RWPE1 (cell line): Measurements from ENCODE around the gene SLC24A3.
A peak's percentile ranks its signal among the peaks of the same experiment; 100 is the strongest.

Source experiments
- CTCF ChIA-PET: fragments of 350-600 bp; sonication (Branson Sonifier 250); formaldehyde crosslinking; extraction: SDS; loops from one replicate; lab custom pipeline; 2021; lab: Yijun Ruan, JAX
- POLR2A ChIA-PET: fragments of 400-600 bp; formaldehyde crosslinking; extraction: SDS; loops from one replicate; lab custom pipeline; 2020; ENCODE audit warnings: antibody characterized with exemption; ENCODE audit not compliant: low non-redundant PET; lab: Yijun Ruan, JAX
- DNase-seq: peaks from one replicate; pipeline ENCODE4 v3.0.0; 2012; ENCODE audit warnings: low spot score
- H3K27ac ChIP-seq: fragments of 450-650 bp; 2 replicates; pipeline ENCODE4 v1.5.1; 2017
- CTCF ChIP-seq: fragments of 450-650 bp; conservative IDR thresholded peaks from 2 replicates; pipeline ENCODE4 v1.5.1; 2017; ENCODE audit warnings: low read depth, mild to moderate bottlenecking

Gene SLC24A3

GRCh38 chr20:19264191-19264590 lies 51.7 kb downstream of the SLC24A3 start:
- POLR2A ChIA-PET, result no interaction called here
- no peak overlapping the region for H3K27ac ChIP-seq
- DNase-seq, result no peak
- CTCF ChIA-PET, result interaction anchor here (0.5 to 0.6 kb wide), 3 partner anchors 31 to 967 kb away, joined by 3 to 7 read pairs (median 3); no protein-coding TSS in a partner anchor
- TF ChIP-seq CTCF, result no peak

- ChIA-PET POLR2A (no interaction called here), CTCF (interaction anchor here (0.7 kb wide), 1 partner anchor 352 kb away, joined by 3 read pairs; no protein-coding TSS in a partner anchor)
- no peak for TF ChIP-seq CTCF
- H3K27ac ChIP-seq, result no peak overlapping the region
- peak; percentile 28 for DNase-seq
These were observed 53.4 kb downstream of the SLC24A3 start for GRCh38 chr20:19265646-19266374.

- no peak overlapping the region for H3K27ac ChIP-seq
- ChIA-PET POLR2A (no interaction called here), CTCF (no interaction called here)
- no peak for DNase-seq
- no peak for TF ChIP-seq CTCF
These were observed 56.0 kb downstream of the SLC24A3 start for GRCh38 chr20:19268426-19268825.

DNA sequence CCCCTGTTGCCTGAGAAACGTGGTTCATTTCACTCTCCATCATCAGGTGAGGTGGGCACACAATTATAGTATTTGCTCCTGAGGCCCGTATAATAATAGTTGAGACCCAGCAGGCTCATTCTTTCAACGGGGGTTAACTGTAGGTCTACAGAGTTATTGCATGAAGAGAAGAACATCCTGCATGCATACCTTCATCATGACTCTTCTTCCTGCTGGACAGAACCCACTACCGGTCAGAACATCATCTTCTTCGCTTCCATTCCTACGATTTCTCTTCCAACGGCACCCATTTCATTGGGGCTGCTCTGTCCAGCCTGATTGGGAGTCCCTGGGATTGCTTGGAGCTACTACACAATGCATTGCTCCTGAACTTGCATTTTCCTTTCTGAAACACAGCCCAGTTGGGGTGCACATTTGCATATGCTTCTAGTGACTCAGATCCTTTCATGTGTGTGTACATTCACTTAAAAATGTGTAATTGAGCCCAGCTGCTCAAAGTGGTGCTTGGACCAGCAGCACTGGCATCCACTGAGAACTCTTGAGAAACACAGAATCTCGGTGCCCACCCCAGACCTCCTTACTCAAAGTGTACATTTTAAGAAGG lies 57.4 kb downstream of the SLC24A3 start:
- DNase-seq, result no peak
- H3K27ac ChIP-seq, result no peak overlapping the region
- ChIA-PET POLR2A (no interaction called here), CTCF (no interaction called here)
- no peak for TF ChIP-seq CTCF

DNA sequence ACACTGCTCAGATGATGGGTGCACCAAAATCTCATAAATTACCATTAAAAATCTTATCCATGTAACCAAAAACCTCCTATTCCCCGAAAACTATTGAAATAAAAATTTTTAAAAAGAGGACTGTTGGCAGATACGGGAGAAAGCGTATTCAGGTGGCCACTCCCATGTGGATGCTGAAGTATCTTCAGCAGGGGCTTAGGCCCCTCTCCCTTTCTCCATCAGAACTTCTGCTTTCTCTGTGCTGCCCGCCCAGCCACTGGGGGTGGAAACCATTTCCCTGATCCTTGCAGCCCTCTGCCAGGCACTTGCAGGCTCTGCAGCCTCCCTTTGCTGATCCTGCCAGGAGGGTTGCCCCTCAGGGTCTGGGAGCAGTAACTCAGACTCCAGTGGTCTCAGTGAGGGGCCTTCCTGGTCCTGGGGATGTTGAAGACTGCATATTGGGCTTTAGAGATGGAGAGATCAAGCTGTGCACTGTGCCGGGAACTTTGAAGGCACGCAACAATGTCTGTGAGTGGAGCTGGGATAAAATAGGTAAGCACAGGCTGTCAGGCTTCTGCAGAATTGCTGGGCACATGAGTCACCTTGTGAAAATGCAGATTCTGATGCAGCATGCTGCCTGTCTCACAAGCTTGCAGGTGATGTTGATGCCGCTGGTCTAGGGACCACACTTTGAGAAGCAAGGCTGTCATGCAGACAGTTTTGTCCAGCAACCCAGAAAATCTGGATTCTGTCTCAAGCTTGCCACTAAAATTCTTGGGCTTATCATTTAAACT lies 59.6 kb downstream of the SLC24A3 start:
- DNase-seq, result no peak
- POLR2A ChIA-PET, result no interaction called here
- CTCF ChIA-PET, result interaction anchor here (0.6 to 0.8 kb wide), 2 partner anchors 17 to 571 kb away, joined by 3 to 4 read pairs; no protein-coding TSS in a partner anchor
- TF ChIP-seq CTCF, result no peak
- H3K27ac ChIP-seq, result no peak overlapping the region

DNA sequence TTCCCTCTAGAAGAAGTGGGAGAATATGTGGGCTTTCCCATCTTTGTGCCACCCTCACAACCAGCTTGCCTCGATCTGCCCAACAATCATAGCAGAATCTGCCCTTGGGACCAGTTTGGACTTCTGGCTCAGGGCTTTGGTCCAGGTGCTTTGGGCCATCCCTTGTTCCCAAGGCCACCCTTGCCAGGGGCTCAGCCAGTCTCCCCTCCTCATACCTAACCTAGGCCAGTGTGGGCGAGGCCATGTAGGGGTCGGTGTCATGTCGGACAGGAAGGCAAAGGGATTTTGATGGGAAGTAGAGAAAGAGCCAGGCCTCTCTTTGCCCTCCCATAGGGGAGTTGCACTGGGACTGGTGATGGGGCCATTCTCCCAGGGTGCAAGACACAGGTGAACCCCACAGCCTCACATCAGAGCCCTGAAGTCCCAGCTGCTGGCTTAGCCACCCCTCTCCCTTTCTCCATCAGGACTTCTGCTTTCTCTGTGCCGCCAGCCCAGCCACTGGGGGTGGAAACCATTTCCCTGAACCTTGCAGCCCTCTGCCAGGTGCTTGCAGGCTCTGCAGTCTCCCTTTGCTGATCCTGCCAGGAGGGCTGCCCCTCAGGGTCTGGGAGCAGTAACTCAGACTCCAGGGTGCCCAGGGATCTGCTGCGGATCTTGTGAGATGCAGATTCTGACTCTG lies 60.7 kb downstream of the SLC24A3 start:
- H3K27ac ChIP-seq, result no peak overlapping the region
- DNase-seq, result no peak
- POLR2A ChIA-PET, result no interaction called here
- no peak for TF ChIP-seq CTCF
- CTCF ChIA-PET, result no interaction called here
